Coronary artery (tissue), 2 donors: ENCODE data around the gene DLG2.

Experiments
- DNase-seq: peaks from one replicate; pipeline ENCODE4 v3.0.0-alpha.2; 2017; ENCODE audit warnings: low spot score
- H3K27ac ChIP-seq, 2 donors: fragments of 200-600 bp; sonication (generic); one replicate each; pipeline ENCODE4 v1.5.1; 2016 to 2019
- H3K4me3 ChIP-seq: fragments of 200-600 bp; sonication (generic); 2 replicates; pipeline ENCODE4 v1.5.1; 2016; ENCODE audit warnings: mild to moderate bottlenecking, moderate library complexity
- TF ChIP-seq, protein P1 (sequence below): fragments of 200-600 bp; sonication (generic); IDR thresholded peaks from one replicate; pipeline ENCODE4 v1.5.1; 2019; ENCODE audit warnings: antibody characterized with exemption

DLG2 gene

GRCh38 chr11:85318573-85318972 is 308.6 kb downstream of the DLG2 start:
- TF ChIP-seq, protein P1, sequence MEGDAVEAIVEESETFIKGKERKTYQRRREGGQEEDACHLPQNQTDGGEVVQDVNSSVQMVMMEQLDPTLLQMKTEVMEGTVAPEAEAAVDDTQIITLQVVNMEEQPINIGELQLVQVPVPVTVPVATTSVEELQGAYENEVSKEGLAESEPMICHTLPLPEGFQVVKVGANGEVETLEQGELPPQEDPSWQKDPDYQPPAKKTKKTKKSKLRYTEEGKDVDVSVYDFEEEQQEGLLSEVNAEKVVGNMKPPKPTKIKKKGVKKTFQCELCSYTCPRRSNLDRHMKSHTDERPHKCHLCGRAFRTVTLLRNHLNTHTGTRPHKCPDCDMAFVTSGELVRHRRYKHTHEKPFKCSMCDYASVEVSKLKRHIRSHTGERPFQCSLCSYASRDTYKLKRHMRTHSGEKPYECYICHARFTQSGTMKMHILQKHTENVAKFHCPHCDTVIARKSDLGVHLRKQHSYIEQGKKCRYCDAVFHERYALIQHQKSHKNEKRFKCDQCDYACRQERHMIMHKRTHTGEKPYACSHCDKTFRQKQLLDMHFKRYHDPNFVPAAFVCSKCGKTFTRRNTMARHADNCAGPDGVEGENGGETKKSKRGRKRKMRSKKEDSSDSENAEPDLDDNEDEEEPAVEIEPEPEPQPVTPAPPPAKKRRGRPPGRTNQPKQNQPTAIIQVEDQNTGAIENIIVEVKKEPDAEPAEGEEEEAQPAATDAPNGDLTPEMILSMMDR: no peak
- Histone ChIP-seq H3K4me3 (no peak overlapping the region), H3K27ac (no peak overlapping the region)
- DNase-seq: no peak

GRCh38 chr11:85316967-85317366 is 310.2 kb downstream of the DLG2 start:
- TF ChIP-seq, protein P1: no peak
- no peak for DNase-seq
- H3K27ac ChIP-seq: no peak overlapping the region
- no peak overlapping the region for H3K4me3 ChIP-seq

DNA sequence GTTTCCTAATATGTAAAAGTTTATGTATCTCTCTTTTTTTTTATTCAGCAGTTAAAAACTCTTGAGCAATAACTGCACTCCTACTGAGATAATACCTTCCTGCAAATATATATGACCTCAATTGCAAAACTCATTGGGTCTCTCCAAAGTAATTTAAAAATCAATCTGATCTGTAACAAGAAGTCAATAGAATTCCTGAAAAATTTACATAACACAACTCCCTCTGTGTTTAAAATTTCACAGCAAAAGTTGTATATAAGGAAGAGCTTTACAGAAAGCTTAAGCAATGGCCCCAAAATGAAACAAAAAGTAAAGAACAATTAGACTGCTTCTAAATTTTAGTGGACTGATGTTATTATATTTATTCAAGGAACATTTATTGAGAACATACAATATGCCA is 313.4 kb downstream of the DLG2 start:
- TF ChIP-seq, protein P1: no peak
- Histone ChIP-seq H3K4me3 (no peak overlapping the region), H3K27ac (no peak overlapping the region)
- DNase-seq: no peak

DNA sequence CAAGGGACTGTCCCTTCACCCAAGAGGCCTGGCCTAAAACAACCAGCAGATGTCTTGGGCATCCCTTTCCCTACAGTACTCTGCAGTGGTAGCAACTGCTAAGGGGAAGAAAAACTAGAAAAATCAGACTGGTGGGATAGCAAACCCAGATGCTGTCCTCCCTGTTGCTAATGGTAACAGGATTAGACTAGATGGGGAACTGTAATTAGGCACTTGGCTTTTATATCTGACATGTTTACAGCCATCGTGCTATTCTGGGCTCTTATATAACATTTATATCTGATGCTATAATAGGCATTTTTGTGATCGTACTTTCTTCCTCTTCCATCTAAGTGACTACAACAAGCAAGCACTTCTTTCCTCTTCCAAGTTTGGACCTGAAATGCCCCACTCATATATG is 316.7 kb downstream of the DLG2 start:
- H3K4me3 ChIP-seq: no peak overlapping the region
- DNase-seq: no peak
- H3K27ac ChIP-seq: no peak overlapping the region
- TF ChIP-seq, protein P1: no peak

DNA sequence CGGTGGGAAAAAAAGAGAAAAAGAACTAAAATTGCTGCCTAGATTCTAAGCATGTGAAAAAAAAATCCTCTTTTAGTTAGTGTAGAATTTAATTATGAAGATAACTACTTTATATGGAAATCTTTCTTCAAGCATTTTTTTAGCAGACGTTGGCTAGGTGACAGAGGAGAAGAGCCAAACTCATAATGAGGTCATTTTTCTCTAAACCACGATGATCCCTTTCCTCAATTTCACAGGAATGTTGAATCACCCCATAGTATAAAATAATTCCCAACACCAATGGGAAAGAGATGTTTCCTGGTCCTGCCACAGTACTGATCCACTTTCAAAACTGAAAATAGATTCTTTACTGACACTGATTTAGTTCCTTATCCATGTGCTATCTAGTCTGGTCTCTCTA is 319.8 kb downstream of the DLG2 start:
- H3K27ac ChIP-seq: no peak overlapping the region
- H3K4me3 ChIP-seq: no peak overlapping the region
- no peak for DNase-seq
- TF ChIP-seq, protein P1: no peak

GRCh38 chr11:85301895-85302678 is 325.1 kb downstream of the DLG2 start:
- H3K4me3 ChIP-seq: no peak overlapping the region
- TF ChIP-seq, protein P1: no peak
- no peak for DNase-seq

DNA sequence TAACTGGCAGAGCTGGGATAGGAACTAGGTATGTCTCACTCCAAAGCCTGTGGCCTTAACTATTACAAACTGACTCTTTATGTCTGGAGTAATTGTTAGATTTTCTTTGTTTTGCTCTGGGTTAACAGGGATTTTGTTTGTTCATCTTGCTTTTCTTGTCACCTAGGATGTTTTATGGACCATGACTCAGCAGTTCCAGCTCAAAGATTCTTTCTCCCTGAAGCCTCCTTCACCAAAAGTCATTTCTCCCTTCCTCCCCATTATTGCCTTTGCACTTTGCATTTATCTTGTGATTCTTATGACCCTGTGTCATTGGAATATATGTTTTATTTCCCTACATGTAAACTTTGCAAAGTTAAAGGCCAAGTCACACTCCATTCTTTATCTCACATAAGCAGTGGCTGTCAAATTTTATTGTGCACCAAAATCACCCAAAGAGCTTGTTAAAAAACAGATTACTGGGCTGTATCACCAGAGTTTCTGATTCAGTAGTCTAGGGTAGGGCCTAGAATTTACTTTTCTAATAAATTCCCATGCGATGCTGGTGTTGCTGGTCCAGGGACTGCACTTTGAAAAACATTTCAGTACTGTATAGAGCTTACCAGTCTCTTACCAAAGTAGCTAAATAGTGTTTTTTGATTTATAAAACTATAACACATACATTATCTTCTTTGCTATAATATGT is 327.7 kb downstream of the DLG2 start:
- Histone ChIP-seq H3K27ac (no peak overlapping the region), H3K4me3 (no peak overlapping the region)
- TF ChIP-seq, protein P1: no peak
- DNase-seq: no peak

More at GRCh38 chr11:85301895-85302678, 325.1 kb downstream of the DLG2 start:
- no peak overlapping the region for H3K27ac ChIP-seq
